GM12873 (cell line): ENCODE results near the gene DENND1B.

ENCODE experiments used
- CTCF ChIP-seq: IDR thresholded peaks from 2 replicates; pipeline ENCODE4 v1.5.1; 2012; ENCODE audit warnings: low read depth, mild to moderate bottlenecking, moderate library complexity, low read length, control low read depth; ENCODE audit not compliant: insufficient read depth; ENCODE audit errors: missing control alignments

DENND1B gene

GRCh38 chr1:197683280-197683679 lies 92.0 kb downstream of the DENND1B start:
- TF ChIP-seq CTCF, result no peak

- TF ChIP-seq CTCF, result no peak
These were observed 95.0 kb downstream of the DENND1B start for GRCh38 chr1:197680311-197680710.

DNA sequence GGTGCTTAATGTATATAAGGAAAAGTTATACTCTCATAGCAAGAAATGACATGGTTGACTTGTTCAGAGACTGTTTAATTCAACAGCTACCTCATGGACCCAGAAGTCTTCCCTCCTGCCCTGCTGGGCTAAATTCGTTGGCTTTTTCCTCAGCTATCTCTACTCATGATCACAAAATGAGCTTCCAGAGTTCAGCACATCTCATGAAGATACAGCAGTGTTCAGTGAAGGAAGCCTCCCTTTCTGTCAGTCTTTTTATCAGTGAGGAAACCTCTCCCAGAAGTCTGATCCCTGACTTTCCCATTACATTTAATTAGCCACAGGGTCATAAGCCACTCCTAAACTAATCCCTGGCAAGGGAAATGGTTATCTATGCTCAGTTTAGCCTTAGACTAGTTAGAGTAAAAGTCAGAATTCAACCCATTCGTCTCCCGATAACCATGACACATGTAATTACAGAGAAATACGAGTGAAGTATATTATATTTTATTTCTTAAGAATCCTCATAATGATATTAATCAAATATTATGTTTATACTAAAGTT lies 97.5 kb downstream of the DENND1B start:
- TF ChIP-seq CTCF, result no peak

GRCh38 chr1:197677313-197677712 lies 98.0 kb downstream of the DENND1B start:
- no peak for TF ChIP-seq CTCF

DNA sequence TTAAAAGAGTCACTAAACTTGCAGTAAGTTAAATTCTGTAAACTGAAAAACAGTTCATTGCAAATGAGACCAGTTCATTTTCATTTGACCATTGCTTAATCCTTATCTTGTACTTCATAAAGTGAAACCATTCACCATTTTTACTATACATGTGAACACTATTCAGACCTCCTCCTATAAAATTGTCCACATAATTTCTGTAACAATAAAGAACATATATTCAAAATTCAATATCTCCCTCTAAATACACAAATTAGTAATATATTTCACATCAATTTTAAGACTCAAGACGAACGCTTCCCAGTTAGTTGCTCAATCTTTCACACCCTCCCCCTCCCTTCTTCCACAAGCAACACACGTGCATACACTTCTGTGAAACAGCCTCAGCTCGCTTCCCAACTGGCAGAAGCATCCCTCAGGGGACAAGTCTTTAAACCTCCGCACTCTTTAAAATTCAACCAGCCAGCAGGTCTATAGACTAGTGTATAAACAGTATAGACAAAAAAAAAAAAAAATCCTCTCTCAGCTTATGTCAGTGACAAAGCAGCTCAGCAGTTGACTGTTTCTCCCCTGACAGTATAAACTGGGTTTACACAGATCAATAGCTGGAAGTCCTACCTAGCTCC lies 99.6 kb downstream of the DENND1B start:
- no peak for TF ChIP-seq CTCF

- no peak for TF ChIP-seq CTCF
These were observed 101.0 kb downstream of the DENND1B start for GRCh38 chr1:197674286-197674685.

DNA sequence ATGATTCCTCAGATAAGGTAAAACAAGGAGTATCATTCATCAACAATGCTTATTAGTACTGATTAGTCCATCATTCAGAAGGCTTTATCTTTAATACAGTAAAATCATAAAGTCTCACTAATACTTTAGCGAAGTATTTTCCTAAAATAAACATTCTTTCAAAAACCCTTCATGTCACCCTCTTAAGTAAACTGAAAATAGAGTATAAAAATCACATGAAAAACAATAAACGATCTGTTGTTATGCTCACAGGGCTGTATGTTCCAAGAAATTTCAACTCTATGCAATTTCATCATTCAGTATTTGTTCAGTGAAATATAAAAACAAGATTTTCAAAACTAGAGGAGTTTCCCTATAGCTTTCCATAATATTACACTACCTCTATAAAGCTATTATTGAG lies 102.0 kb downstream of the DENND1B start:
- no peak for TF ChIP-seq CTCF
